Esophagus muscularis mucosa (tissue), 3 donors: ENCODE results near the gene NUDT14.

Experiments used
- CTCF ChIP-seq, 3 experiments: fragments of 200-600 bp in 2 of 3; fragments of 450-650 bp in 1 of 3; sonication (generic) in 2 of 3; IDR thresholded peaks; one replicate each; pipeline ENCODE4 v1.5.1; 2017 to 2019; ENCODE audit warnings: antibody characterized with exemption in 3 of 3, mild to moderate bottlenecking in 2 of 3, moderate library complexity in 1 of 3
- POLR2A ChIP-seq: fragments of 450-650 bp; IDR thresholded peaks from one replicate; pipeline ENCODE4 v1.6.1; 2017; ENCODE audit warnings: antibody characterized with exemption, moderate library complexity, mild to moderate bottlenecking, low read depth
- POLR2AphosphoS5 ChIP-seq, 2 donors: sonication (generic); formaldehyde crosslinking; IDR thresholded peaks; one replicate each; pipeline ENCODE4 v1.6.1; 2017; ENCODE audit warnings: antibody characterized with exemption in 2 of 2

GRCh38 chr14:105193916-105194782 lies 13.0 kb upstream of the NUDT14 start:
- TF ChIP-seq CTCF (IDR thresholded peaks at IDR 0.05) = no peak
- no peak for TF ChIP-seq POLR2AphosphoS5 (IDR thresholded peaks at IDR 0.05)
- no peak for TF ChIP-seq POLR2A
